ENCODE data around the gene MPZ. TPM values are rescaled to one million over a fixed set of nuclear protein-coding genes. Genes with fewer than 3 reads are reported as not detected.

MPZ gene
- total RNA-seq, 4 donors from 2014 or later: 0.67 to 1.9 (median 0.93) TPM

DNA sequence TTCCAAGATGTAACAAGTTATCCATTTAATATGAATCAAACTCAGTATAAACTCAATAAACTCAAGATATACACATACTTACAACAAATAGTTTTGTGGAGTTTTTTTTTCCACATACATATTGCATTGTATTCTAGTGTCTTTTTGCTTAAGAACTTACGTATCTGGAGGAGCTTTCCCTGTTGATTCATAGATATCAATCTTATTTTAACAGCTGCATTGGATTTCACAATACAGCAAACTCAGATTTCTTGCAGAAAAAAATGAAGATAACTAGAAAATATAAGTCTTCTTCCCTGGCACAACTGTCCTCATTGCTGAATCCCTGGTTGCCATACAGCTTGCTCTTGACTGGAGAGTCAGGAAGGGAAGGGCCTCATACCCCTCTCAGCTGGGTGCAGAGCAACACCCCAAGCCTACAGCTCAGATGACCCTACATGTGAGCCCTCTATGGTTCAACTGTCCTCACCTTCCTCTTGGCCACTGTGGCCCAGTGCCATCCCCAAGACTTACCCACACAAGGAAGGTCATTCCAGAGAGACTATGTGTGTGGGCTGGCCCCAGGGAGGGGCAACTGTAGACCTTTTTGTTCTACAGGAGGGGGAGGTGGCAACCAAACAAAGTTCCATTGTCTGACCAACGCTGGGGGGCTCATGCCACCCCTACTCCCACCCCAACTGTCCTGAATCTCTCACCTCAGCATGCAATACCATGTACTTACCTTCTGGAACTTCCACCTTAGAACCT is 1.7 kb downstream of the MPZ start:
- TF ChIP-seq, protein P1, sequence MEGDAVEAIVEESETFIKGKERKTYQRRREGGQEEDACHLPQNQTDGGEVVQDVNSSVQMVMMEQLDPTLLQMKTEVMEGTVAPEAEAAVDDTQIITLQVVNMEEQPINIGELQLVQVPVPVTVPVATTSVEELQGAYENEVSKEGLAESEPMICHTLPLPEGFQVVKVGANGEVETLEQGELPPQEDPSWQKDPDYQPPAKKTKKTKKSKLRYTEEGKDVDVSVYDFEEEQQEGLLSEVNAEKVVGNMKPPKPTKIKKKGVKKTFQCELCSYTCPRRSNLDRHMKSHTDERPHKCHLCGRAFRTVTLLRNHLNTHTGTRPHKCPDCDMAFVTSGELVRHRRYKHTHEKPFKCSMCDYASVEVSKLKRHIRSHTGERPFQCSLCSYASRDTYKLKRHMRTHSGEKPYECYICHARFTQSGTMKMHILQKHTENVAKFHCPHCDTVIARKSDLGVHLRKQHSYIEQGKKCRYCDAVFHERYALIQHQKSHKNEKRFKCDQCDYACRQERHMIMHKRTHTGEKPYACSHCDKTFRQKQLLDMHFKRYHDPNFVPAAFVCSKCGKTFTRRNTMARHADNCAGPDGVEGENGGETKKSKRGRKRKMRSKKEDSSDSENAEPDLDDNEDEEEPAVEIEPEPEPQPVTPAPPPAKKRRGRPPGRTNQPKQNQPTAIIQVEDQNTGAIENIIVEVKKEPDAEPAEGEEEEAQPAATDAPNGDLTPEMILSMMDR (IDR thresholded peaks at IDR 0.05): no peak
- no peak for TF ChIP-seq POLR2A (IDR thresholded peaks at IDR 0.05)
- 57 to 63% methylated on average over 2 of the region's 2 CpGs for WGBS, 2 donors
- Histone ChIP-seq H3K36me3 (no peaks in the 10 kb centered on the region), H3K4me3 (replicated peaks in 1 of 3) (no peak overlapping the region), H3K4me1 (peaks cover 20 to 21% of the 10 kb centered on the region in 2 donors), H3K9me3 (no peaks in the 10 kb centered on the region), H3K27me3 (no peaks in the 10 kb centered on the region), H3K27ac (no peak overlapping the region)
- intact Hi-C loops (cut with DNase I): loop anchor here (5.0 kb wide), 1 partner anchor 81 kb away; the partner anchor contains the start of gene TOMM40L
- DNase-seq: no peak

DNA sequence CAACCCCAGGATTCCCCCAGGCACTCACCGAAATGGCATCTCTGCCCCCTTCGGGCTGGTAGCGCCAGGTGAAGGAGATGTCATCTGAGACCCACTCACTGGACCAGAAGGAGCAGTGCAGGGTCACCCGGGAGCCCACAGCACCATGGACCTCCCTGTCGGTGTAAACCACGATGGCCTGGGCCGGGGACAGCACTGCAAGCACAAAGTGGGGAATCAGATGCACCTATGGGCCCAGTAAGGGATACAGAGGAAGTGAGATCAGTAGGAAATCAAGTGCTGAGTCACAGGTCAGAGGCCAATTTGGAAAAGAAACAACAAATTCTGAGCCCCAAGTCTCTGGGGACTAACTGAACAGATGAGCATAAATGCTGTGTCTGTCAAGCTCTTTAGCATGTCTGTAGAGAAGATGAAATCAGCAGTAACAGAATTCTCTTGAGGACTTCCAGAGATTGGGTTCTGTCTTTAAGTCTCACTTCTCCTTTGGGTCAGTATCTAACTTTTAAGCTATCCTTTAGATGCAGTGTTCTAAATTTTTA is 2.5 kb downstream of the MPZ start:
- no peak overlapping the region for H3K4me3 ChIP-seq (replicated peaks in 1 of 3)
- no peaks in the 10 kb centered on the region for H3K27me3 ChIP-seq
- intact Hi-C loops (cut with DNase I): loop anchor here (5.0 kb wide), 1 partner anchor 80 kb away; the partner anchor contains the start of gene TOMM40L
- 86 to 92% methylated on average over 7 of the region's 7 CpGs for WGBS, 2 donors
- H3K4me1 ChIP-seq: peaks cover 20 to 21% of the 10 kb centered on the region in 2 donors
- no peaks in the 10 kb centered on the region for H3K9me3 ChIP-seq
- no peak for TF ChIP-seq POLR2A (IDR thresholded peaks at IDR 0.05)
- TF ChIP-seq, protein P1 (IDR thresholded peaks at IDR 0.05): no peak
- DNase-seq: no peak
- no peaks in the 10 kb centered on the region for H3K36me3 ChIP-seq
- peak overlapping the region in 2 of 3 donors; percentile 73 to 81 for H3K27ac ChIP-seq

DNA sequence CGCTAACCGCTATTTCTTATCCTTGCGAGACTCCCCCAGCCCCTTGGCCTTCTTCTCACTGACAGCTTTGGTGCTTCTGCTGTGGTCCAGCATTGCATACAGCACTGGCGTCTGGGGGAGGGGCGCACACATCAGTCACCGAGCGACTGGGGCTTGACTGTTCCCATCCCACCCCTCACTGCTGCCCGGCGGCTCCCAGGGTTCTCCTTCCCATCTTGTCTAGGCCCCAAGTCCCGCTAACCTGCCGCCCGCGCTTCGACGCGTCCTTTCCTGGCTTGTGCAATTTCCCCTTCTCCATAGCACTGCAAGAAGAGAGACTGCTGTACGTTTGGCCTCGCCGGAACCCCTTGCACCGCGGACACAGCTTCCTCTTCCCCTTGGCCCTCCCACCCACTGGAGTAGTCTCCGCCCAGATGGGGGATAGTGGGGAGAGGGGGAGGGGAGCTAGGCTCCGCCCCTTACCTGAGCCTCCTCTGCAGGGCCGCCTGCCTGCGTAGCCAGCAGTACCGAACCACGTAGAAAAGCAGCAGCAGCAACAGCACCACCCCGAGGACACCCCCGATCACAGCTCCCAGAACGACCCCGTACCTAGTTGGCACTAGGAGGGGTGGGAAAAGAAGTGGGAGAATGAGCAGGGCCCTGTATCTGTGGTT is 3.8 kb downstream of the MPZ start:
- peaks cover 15 to 20% of the 10 kb centered on the region in 2 donors for H3K4me1 ChIP-seq
- H3K27ac ChIP-seq: peak overlapping the region; percentile 25 to 81 (median 73)
- peak; percentile 85 to 87 for DNase-seq
- H3K9me3 ChIP-seq: no peaks in the 10 kb centered on the region
- no peaks in the 10 kb centered on the region for H3K36me3 ChIP-seq
- intact Hi-C loops (cut with DNase I): loop anchor here (5.0 kb wide), 1 partner anchor 79 kb away; the partner anchor contains the start of gene TOMM40L
- no peaks in the 10 kb centered on the region for H3K27me3 ChIP-seq
- H3K4me3 ChIP-seq (replicated peaks in 1 of 3): peak overlapping the region; percentile 45 to 73 (median 73)
- 1% methylated on average over 28 to 30 of the region's 31 CpGs for WGBS, 2 donors
- peak in 1 of 2 donors; percentile 67 for TF ChIP-seq POLR2A (IDR thresholded peaks at IDR 0.05)
- TF ChIP-seq, protein P1 (IDR thresholded peaks at IDR 0.05): peak in 3 of 6 experiments; percentile 12 to 26 (median 14)

DNA sequence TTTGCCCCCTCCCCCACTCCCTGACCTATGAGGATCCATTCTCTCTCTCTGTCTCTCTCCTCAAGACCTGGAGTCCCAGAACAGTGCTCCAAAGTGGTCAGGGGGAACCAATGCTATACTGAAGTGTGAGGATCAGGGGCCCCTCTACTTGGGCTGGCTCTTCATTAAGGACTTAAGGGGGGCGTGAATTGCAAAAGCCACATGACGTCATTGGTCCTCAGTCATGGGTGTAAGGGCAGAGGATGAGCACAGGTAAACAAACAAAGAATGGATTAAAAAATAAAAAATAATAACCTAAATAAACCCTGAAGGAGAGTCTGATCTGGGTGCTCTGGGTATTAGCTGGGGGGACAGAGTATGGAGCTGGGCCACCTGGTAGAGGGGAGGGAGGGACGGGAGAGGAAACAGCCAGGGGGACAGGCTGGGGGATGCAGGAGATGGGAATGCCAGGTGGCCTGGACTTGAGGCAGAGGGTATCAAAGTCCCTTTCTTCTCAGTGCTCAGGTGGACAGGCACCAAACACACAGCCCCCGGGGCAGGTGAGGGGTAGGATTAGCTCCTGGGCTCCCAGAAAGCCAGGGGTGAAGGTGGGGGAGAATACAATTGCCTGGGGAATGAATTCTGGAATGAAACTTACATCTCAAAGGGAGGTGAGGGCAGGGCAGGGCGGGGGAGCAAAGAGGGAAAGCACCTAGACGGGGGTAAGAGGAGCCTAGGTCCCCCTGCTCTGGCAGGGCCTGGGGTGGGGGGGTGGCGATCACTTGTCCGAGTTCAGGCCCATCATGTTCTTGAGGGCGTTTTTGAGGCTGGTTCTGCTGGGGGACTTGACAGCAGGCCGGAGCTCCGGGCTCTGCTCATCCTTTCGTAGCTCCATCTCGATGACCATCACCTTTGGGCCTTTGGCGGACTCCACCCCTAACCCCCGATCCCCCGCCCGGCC is 4.6 kb downstream of the MPZ start:
- WGBS, 2 donors: 9 to 12% methylated on average over 16 to 17 of the region's 17 CpGs
- H3K27ac ChIP-seq: peak overlapping the region in 2 of 3 donors; percentile 73 to 81
- intact Hi-C loops (cut with DNase I): loop anchor here (5.0 kb wide), 1 partner anchor 78 kb away; the partner anchor contains the start of gene TOMM40L
- peak overlapping the region; percentile 45 to 73 (median 73) for H3K4me3 ChIP-seq (replicated peaks in 1 of 3)
- no peaks in the 10 kb centered on the region for H3K36me3 ChIP-seq
- peaks cover 15 to 20% of the 10 kb centered on the region in 2 donors for H3K4me1 ChIP-seq
- peak; percentile 11 to 14 for DNase-seq
- TF ChIP-seq, protein P1 (IDR thresholded peaks at IDR 0.05): no peak
- no peak for TF ChIP-seq POLR2A (IDR thresholded peaks at IDR 0.05)
- no peaks in the 10 kb centered on the region for H3K9me3 ChIP-seq
- H3K27me3 ChIP-seq: no peaks in the 10 kb centered on the region

Measured in thyroid gland (tissue), 4 donors.